HG03045 (cell line): Measurements from ENCODE around the gene SHISA6.
"Not testable (repeated sequence)": the region's sequence is repeated elsewhere in the genome, so short reads cannot be mapped to it uniquely, and the experiment has no call there.

Experiments used
- ATAC-seq: cut with Tn5 transposase; IDR thresholded peaks from one replicate; pipeline ENCODE4 v1.9.1; 2021; ENCODE audit warnings: mild to moderate bottlenecking, moderate library complexity; ENCODE audit not compliant: unreplicated experiment

Gene SHISA6

GRCh38 chr17:11301874-11302273 lies 60.9 kb downstream of the SHISA6 start:
- ATAC-seq, result not testable (repeated sequence)

GRCh38 chr17:11302401-11303186 lies 61.6 kb downstream of the SHISA6 start:
- no peak for ATAC-seq

- ATAC-seq, result no peak
Measured at GRCh38 chr17:11303773-11304394, 62.9 kb downstream of the SHISA6 start.

- no peak for ATAC-seq
Measured at GRCh38 chr17:11304568-11304967, 63.6 kb downstream of the SHISA6 start.

GRCh38 chr17:11305524-11305923 lies 64.5 kb downstream of the SHISA6 start:
- ATAC-seq, result no peak

GRCh38 chr17:11308531-11308930 lies 67.5 kb downstream of the SHISA6 start:
- no peak for ATAC-seq

- ATAC-seq, result no peak
Measured at GRCh38 chr17:11309033-11309432, 68.0 kb downstream of the SHISA6 start.

- ATAC-seq, result no peak
Measured at GRCh38 chr17:11309850-11310249, 68.8 kb downstream of the SHISA6 start.

- ATAC-seq, result not testable (repeated sequence)
Measured at GRCh38 chr17:11316451-11316850, 75.4 kb downstream of the SHISA6 start.

- ATAC-seq, result no peak
Measured at GRCh38 chr17:11318207-11318606, 77.2 kb downstream of the SHISA6 start.

- no peak for ATAC-seq
Measured at GRCh38 chr17:11319894-11320293, 78.9 kb downstream of the SHISA6 start.

- ATAC-seq, result no peak
Measured at GRCh38 chr17:11324021-11324420, 83.0 kb downstream of the SHISA6 start.

- ATAC-seq, result no peak
Measured at GRCh38 chr17:11324846-11325420, 83.9 kb downstream of the SHISA6 start.

GRCh38 chr17:11326492-11326891 lies 85.5 kb downstream of the SHISA6 start:
- no peak for ATAC-seq

GRCh38 chr17:11328770-11329169 lies 87.8 kb downstream of the SHISA6 start:
- no peak for ATAC-seq

- ATAC-seq, result no peak
Measured at GRCh38 chr17:11330006-11330405, 89.0 kb downstream of the SHISA6 start.

- no peak for ATAC-seq
Measured at GRCh38 chr17:11330826-11331225, 89.8 kb downstream of the SHISA6 start.

GRCh38 chr17:11331547-11332513 lies 90.8 kb downstream of the SHISA6 start:
- ATAC-seq, result no peak

GRCh38 chr17:11332706-11333105 lies 91.7 kb downstream of the SHISA6 start:
- no peak for ATAC-seq

- ATAC-seq, result no peak
Measured at GRCh38 chr17:11334493-11334892, 93.5 kb downstream of the SHISA6 start.

GRCh38 chr17:11336290-11336689 lies 95.3 kb downstream of the SHISA6 start:
- ATAC-seq, result no peak
